K562 (cell line): Measurements from ENCODE around the gene SUFU. TPM values are rescaled to one million over a fixed set of nuclear protein-coding genes. Genes with fewer than 3 reads are reported as not detected.
A peak's percentile ranks its signal among the peaks of the same experiment; 100 is the strongest.

ENCODE experiments used
- ADNP ChIP-seq: fragments of 200-800 bp; sonication (Bioruptor generic); IDR thresholded peaks from 2 replicates; pipeline ENCODE4 v1.6.1; 2016; ENCODE audit warnings: missing genetic modification characterization, missing compliant biosample characterization
- ATF1 ChIP-seq, 2 experiments: fragments of 450-650 bp in 1 of 2; IDR thresholded peaks; 2 replicates each; pipeline ENCODE4 v1.6.1; 2016; ENCODE audit warnings: missing compliant biosample characterization in 1 of 2, missing genetic modification characterization in 1 of 2
- CXXC5 ChIP-seq: fragments of 250-450 bp; sonication (Bioruptor Pico); IDR thresholded peaks from 2 replicates; pipeline ENCODE4 v1.8.0; 2022; ENCODE audit warnings: inconsistent platforms, mild to moderate bottlenecking, moderate library complexity
- KDM1A ChIP-seq, 2 experiments: fragments of 450-650 bp; IDR thresholded peaks; 2 replicates each; pipeline ENCODE4 v1.6.1; 2016; ENCODE audit warnings: mild to moderate bottlenecking in 2 of 2
- L3MBTL2 ChIP-seq: fragments of 450-650 bp; IDR thresholded peaks from 2 replicates; pipeline ENCODE4 v1.6.1; 2016; ENCODE audit warnings: mild to moderate bottlenecking, moderate library complexity
- PHF8 ChIP-seq: fragments of 200-600 bp; sonication (generic); IDR thresholded peaks from 2 replicates; pipeline ENCODE4 v1.6.1; 2012; ENCODE audit warnings: mixed run types, mild to moderate bottlenecking, inconsistent platforms, low read length, moderate library complexity, borderline replicate concordance
- SP1 ChIP-seq: sonication (generic); formaldehyde crosslinking; IDR thresholded peaks from 2 replicates; pipeline ENCODE4 v1.8.1; 2022; ENCODE audit warnings: mild to moderate bottlenecking, missing genetic modification reagents
- VEZF1 ChIP-seq: fragments of 200-800 bp; sonication (Bioruptor generic); IDR thresholded peaks from 2 replicates; pipeline ENCODE4 v1.6.1; 2017; ENCODE audit warnings: missing genetic modification characterization, missing compliant biosample characterization
- ZEB2 ChIP-seq: fragments of 450-650 bp; IDR thresholded peaks from 2 replicates; pipeline ENCODE4 v1.6.1; 2016
- ZNF280B ChIP-seq: fragments of 250-450 bp; sonication (Bioruptor Pico); IDR thresholded peaks from 2 replicates; pipeline ENCODE4 v1.5.1; 2021; ENCODE audit warnings: mild to moderate bottlenecking
- ZNF583 ChIP-seq: fragments of 250-450 bp; sonication (Bioruptor Pico); IDR thresholded peaks from 2 replicates; pipeline ENCODE4 v1.4.0; 2020
- ZNF764 ChIP-seq: fragments of 250-450 bp; sonication (Bioruptor Pico); IDR thresholded peaks from 2 replicates; pipeline ENCODE4 v1.4.0; 2020; ENCODE audit warnings: low read depth, mild to moderate bottlenecking, moderate library complexity
- polyA plus RNA-seq, 8 experiments: library from polyadenylated mRNA; depleted of rRNA in 4 of 8; stranded (reverse) in 5 of 8; unstranded in 3 of 8; fragments of >200 nt; fragmentation: Nextera tagmentation in 2 of 8; fragmentation: Illumina TruSeq in 1 of 8; extraction: Ambion mirVana in 2 of 8; extraction: Trizol in 1 of 8; gene quantifications; 2 replicates each; pipeline versions ENCODE4 v1.2.1 to v1.2.3, GENCODE V29; 2011 to 2014; ENCODE audit warnings: inconsistent platforms in 1 of 8, missing spikeins in 1 of 8
- total RNA-seq, 7 experiments: library from RNA; depleted of rRNA in 6 of 7; stranded (reverse); fragments of >200 nt in 6 of 7; fragmentation: Illumina TruSeq in 2 of 7; extraction: Trizol in 2 of 7; gene quantifications; 2 replicates each; pipeline versions ENCODE4 v1.2.1 to v1.2.3, GENCODE V29; 2011 to 2021; ENCODE audit warnings: low replicate concordance in 1 of 7
- TF ChIP-seq, protein P1 (sequence below), 3 experiments: fragments of 200-800 bp in 1 of 3; sonication (Bioruptor generic) in 1 of 3; sonication (generic) in 1 of 3; formaldehyde crosslinking in 1 of 3; IDR thresholded peaks; 2 replicates each; pipeline versions ENCODE4 v1.6.1 to v1.8.0; 2016 to 2022; ENCODE audit warnings: mild to moderate bottlenecking in 2 of 3, missing compliant biosample characterization in 2 of 3, missing genetic modification characterization in 2 of 3, missing genetic modification reagents in 1 of 3
- TF ChIP-seq, protein P2 (sequence below): fragments of 450-650 bp; formaldehyde crosslinking; IDR thresholded peaks from 2 replicates; pipeline ENCODE4 v1.4.0; 2022; ENCODE audit warnings: missing genetic modification characterization
- TF ChIP-seq, protein P3 (sequence below), 2 experiments: fragments of 450-650 bp in 1 of 2; sonication (generic) in 1 of 2; formaldehyde crosslinking; conservative IDR thresholded peaks; 2 replicates each; pipeline versions ENCODE4 v1.4.0 to v1.8.1; 2020 to 2022; ENCODE audit warnings: mild to moderate bottlenecking in 1 of 2, missing genetic modification reagents in 1 of 2

Gene SUFU
- total and polyA plus RNA-seq, 9 of the 15 experiments (the other 6 are each of a cell fraction or from before 2014, with no cell fraction given) = 0.59 to 6.3 (median 0.82) TPM

DNA sequence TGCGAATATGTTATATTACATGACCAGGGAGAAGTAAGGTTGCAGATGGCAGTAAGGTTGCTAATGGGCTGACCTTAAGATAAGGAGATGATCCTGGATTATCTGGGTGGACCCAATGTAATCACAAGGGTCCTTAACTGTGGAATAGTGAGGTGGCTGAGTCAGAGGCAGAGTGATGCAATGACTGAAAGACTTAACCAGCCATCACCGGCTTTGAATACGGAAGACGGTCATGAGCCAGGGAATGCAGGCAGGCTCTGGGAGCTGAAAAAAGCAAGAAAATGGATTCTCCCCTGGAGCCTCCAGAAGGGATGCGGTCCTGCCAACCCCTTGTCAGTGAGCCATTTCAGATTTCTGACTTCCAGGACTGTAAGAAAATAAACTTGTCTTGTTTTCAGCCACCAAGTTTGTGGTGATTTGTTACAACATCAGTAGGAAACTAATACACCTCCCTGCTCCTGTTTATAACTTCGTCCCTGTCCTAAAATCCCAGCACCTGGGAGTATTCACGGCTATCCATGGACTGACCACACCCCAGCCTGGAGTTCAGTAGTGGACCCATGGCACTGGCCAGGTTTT lies 47.8 kb upstream of the SUFU start (continued):
- TF ChIP-seq VEZF1 (CRISPR knock-in tag) (peak; percentile 15; the same call in 1 of the 2 replicates), ADNP (no peak), ZNF280B (CRISPR knock-in tag) (no peak), KDM1A (IDR thresholded peaks at IDR 0.05) (no peak), ZNF764 (CRISPR knock-in tag) (no peak), ATF1 (CRISPR knock-in tag; IDR thresholded peaks at IDR 0.05) (no peak), ATF1 (tag; IDR thresholded peaks at IDR 0.05) (peak; percentile 31), L3MBTL2 (peak; percentile 39; the same call in 1 of the 2 replicates), ZNF583 (CRISPR knock-in tag) (peak; percentile 75), CXXC5 (CRISPR knock-in tag) (peak; percentile 68), PHF8 (no peak), ZEB2 (peak; percentile 47; the same call in 1 of the 2 replicates), SP1 (no peak)
- TF ChIP-seq, protein P1, sequence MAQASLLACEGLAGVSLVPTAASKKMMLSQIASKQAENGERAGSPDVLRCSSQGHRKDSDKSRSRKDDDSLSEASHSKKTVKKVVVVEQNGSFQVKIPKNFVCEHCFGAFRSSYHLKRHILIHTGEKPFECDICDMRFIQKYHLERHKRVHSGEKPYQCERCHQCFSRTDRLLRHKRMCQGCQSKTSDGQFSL (CRISPR knock-in tag; IDR thresholded peaks at IDR 0.05) = peak; percentile 84
- TF ChIP-seq, protein P1 (tag; IDR thresholded peaks at IDR 0.05) = no peak
- TF ChIP-seq, protein P2, sequence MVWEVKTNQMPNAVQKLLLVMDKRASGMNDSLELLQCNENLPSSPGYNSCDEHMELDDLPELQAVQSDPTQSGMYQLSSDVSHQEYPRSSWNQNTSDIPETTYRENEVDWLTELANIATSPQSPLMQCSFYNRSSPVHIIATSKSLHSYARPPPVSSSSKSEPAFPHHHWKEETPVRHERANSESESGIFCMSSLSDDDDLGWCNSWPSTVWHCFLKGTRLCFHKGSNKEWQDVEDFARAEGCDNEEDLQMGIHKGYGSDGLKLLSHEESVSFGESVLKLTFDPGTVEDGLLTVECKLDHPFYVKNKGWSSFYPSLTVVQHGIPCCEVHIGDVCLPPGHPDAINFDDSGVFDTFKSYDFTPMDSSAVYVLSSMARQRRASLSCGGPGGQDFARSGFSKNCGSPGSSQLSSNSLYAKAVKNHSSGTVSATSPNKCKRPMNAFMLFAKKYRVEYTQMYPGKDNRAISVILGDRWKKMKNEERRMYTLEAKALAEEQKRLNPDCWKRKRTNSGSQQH (CRISPR knock-in tag) = peak; percentile 57; the same call in 1 of the 2 replicates
- TF ChIP-seq, protein P3, sequence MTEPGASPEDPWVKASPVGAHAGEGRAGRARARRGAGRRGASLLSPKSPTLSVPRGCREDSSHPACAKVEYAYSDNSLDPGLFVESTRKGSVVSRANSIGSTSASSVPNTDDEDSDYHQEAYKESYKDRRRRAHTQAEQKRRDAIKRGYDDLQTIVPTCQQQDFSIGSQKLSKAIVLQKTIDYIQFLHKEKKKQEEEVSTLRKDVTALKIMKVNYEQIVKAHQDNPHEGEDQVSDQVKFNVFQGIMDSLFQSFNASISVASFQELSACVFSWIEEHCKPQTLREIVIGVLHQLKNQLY (CRISPR knock-in tag; conservative IDR thresholded peaks at IDR 0.05) = no peak
- TF ChIP-seq, all 486 proteins: peak for 122
